Measurements from ENCODE around the gene TINCR. TPM values are rescaled to one million over a fixed set of nuclear protein-coding genes. Genes with fewer than 3 reads are reported as not detected.

TINCR gene
- total RNA-seq, 4 donors from 2014 or later: 0.33 to 0.51 (median 0.41) TPM

GRCh38 chr19:5579286-5579685 lies 11.5 kb upstream of the TINCR start:
- TF ChIP-seq CTCF (IDR thresholded peaks at IDR 0.05; ENCODE audit: low read depth): no peak

- no peak for TF ChIP-seq CTCF (IDR thresholded peaks at IDR 0.05; ENCODE audit: low read depth)
These were observed 10.5 kb upstream of the TINCR start for GRCh38 chr19:5578097-5578846.

GRCh38 chr19:5575590-5575989 lies 7.8 kb upstream of the TINCR start:
- no peak for TF ChIP-seq CTCF (IDR thresholded peaks at IDR 0.05; ENCODE audit: low read depth)

GRCh38 chr19:5572556-5573286 lies 5.0 kb upstream of the TINCR start:
- TF ChIP-seq CTCF (IDR thresholded peaks at IDR 0.05; ENCODE audit: low read depth): no peak

GRCh38 chr19:5571777-5572176 lies 4.0 kb upstream of the TINCR start:
- TF ChIP-seq CTCF (IDR thresholded peaks at IDR 0.05; ENCODE audit: low read depth): no peak

- TF ChIP-seq CTCF (IDR thresholded peaks at IDR 0.05; ENCODE audit: low read depth): no peak
These were observed 236 bp upstream of the TINCR start for GRCh38 chr19:5567970-5568407.

- TF ChIP-seq CTCF (IDR thresholded peaks at IDR 0.05; ENCODE audit: low read depth): no peak
These were observed 2.8 kb downstream of the TINCR start for GRCh38 chr19:5564930-5565329.
